H1 (cell line): Measurements from ENCODE around the gene CALML5. TPM values are rescaled to one million over a fixed set of nuclear protein-coding genes. Genes with fewer than 3 reads are reported as not detected.

Experiments used
- CTCF ChIA-PET: fragments of 300-600 bp; sonication (Branson Sonifier 250); formaldehyde crosslinking; loops from one replicate; lab custom pipeline; 2021; ENCODE audit not compliant: partially characterized antibody; lab: Charles Lee
- POLR2A ChIA-PET: fragments of 300-600 bp; sonication (Branson Sonifier 250); formaldehyde crosslinking; loops from one replicate; lab custom pipeline; 2021; ENCODE audit warnings: inconsistent platforms; ENCODE audit not compliant: partially characterized antibody; lab: Charles Lee
- DNase-seq, 2 experiments: peaks; one replicate each; pipeline versions ENCODE4 v3.0.0 to v3.0.0-alpha.2; 2010 to 2022; ENCODE audit warnings: low spot score in 2 of 2, low read depth in 1 of 2, mixed read lengths in 1 of 2
- FAIRE-seq: peaks from 2 replicates; lab custom pipeline; 2011; peaks lifted over from hg19 to GRCh38; lab: Jason Lieb, UNC
- H2AFZ ChIP-seq: 2 replicates; pipeline ENCODE4 v1.8.1; 2012; ENCODE audit warnings: low read length, inconsistent platforms
- H2AK5ac ChIP-seq: 2 replicates; pipeline ENCODE4 v1.6.1; 2013; ENCODE audit warnings: low read depth, low read length
- H2BK120ac ChIP-seq: replicated peaks from 2 replicates; pipeline ENCODE3; 2013; ENCODE audit warnings: low read depth, low read length, inconsistent platforms
- H2BK12ac ChIP-seq: 2 replicates; pipeline ENCODE4 v1.6.1; 2013; ENCODE audit warnings: low read depth, low read length
- H2BK15ac ChIP-seq: 2 replicates; pipeline ENCODE4 v1.6.1; 2013; ENCODE audit warnings: low read length
- H2BK20ac ChIP-seq: 2 replicates; pipeline ENCODE4 v1.6.1; 2013; ENCODE audit warnings: low read length
- H2BK5ac ChIP-seq: 2 replicates; pipeline ENCODE4 v1.6.1; 2013; ENCODE audit warnings: low read depth, low read length
- H3K14ac ChIP-seq: 2 replicates; pipeline ENCODE4 v1.6.1; 2013; ENCODE audit warnings: inconsistent platforms; ENCODE audit not compliant: insufficient read length
- H3K18ac ChIP-seq: 2 replicates; pipeline ENCODE4 v1.6.1; 2013; ENCODE audit warnings: low read length; ENCODE audit errors: extremely low read depth
- H3K23ac ChIP-seq: 2 replicates; pipeline ENCODE4 v1.6.1; 2013; ENCODE audit warnings: inconsistent platforms; ENCODE audit not compliant: insufficient read length
- H3K23me2 ChIP-seq: 2 replicates; pipeline ENCODE4 v1.6.1; 2013; ENCODE audit warnings: low read depth, low read length
- H3K27ac ChIP-seq: 2 replicates; pipeline ENCODE4 v1.6.1; 2011; ENCODE audit warnings: low read depth, low read length, inconsistent platforms
- H3K27me3 ChIP-seq, 4 experiments: replicated peaks in 1 of 4; 1 replicate in 1 of 4; 2 replicates in 3 of 4; pipeline versions ENCODE4 v1.6.1 to v1.8.1; 2011 to 2013; ENCODE audit warnings: low read length in 3 of 4, mild to moderate bottlenecking in 3 of 4, inconsistent platforms in 2 of 4, mixed read lengths in 2 of 4, moderate library complexity in 1 of 4; ENCODE audit not compliant: control insufficient read depth in 3 of 4, insufficient read depth in 3 of 4; ENCODE audit errors: extremely low read depth in 1 of 4
- H3K36me3 ChIP-seq, 4 experiments: 2 replicates each; pipeline versions ENCODE4 v1.6.1 to v1.8.1; 2011 to 2013; ENCODE audit warnings: mild to moderate bottlenecking in 4 of 4, low read length in 3 of 4, moderate library complexity in 2 of 4, control low read depth in 1 of 4, inconsistent platforms in 1 of 4; ENCODE audit not compliant: insufficient read depth in 4 of 4, control insufficient read depth in 2 of 4
- H3K4ac ChIP-seq: replicated peaks from 2 replicates; pipeline ENCODE3; 2013; ENCODE audit warnings: low read length, low read depth, mixed read lengths, inconsistent platforms; ENCODE audit not compliant: insufficient read length
- H3K4me1 ChIP-seq, 4 experiments: replicated peaks in 1 of 4; 1 replicate in 1 of 4; 2 replicates in 3 of 4; pipeline versions ENCODE4 v1.6.1 to v1.8.1; 2011 to 2013; ENCODE audit warnings: low read length in 3 of 4, inconsistent platforms in 2 of 4, mixed read lengths in 1 of 4; ENCODE audit not compliant: insufficient read depth in 4 of 4, control insufficient read depth in 3 of 4
- H3K4me2 ChIP-seq, 2 experiments: 2 replicates each; pipeline versions ENCODE4 v1.6.1 to v1.8.1; 2011 to 2013; ENCODE audit warnings: low read depth in 2 of 2, low read length in 2 of 2, control low read depth in 1 of 2, inconsistent platforms in 1 of 2, mild to moderate bottlenecking in 1 of 2; ENCODE audit not compliant: insufficient read depth in 1 of 2
- H3K4me3 ChIP-seq, 4 experiments: fragments of 200-600, 300-600 bp in 1 of 4; sonication (generic), shearing (Covaris generic), sonication (Bioruptor Twin) in 1 of 4; 2 replicates each; pipeline versions ENCODE4 v1.5.1 to v1.8.1; 2011 to 2016; ENCODE audit warnings: low read length in 4 of 4, low read depth in 3 of 4, control low read depth in 2 of 4, inconsistent platforms in 2 of 4, mild to moderate bottlenecking in 2 of 4, mixed read lengths in 1 of 4, moderate library complexity in 1 of 4; ENCODE audit not compliant: insufficient read depth in 2 of 4; ENCODE audit errors: extremely low read depth in 1 of 4
- H3K56ac ChIP-seq: replicated peaks from 2 replicates; pipeline ENCODE3; 2013; ENCODE audit warnings: low read depth, mild to moderate bottlenecking, mixed read lengths, low read length, inconsistent platforms; ENCODE audit not compliant: insufficient read length
- H3K79me1 ChIP-seq: 2 replicates; pipeline ENCODE4 v1.6.1; 2013; ENCODE audit warnings: low read depth, low read length, control low read depth
- H3K79me2 ChIP-seq, 2 experiments: 2 replicates each; pipeline versions ENCODE4 v1.6.1 to v1.8.1; 2012 to 2013; ENCODE audit warnings: low read length in 2 of 2, mild to moderate bottlenecking in 2 of 2, inconsistent platforms in 1 of 2; ENCODE audit not compliant: insufficient read depth in 2 of 2, control insufficient read depth in 1 of 2
- H3K9ac ChIP-seq, 4 experiments: replicated peaks in 1 of 4; 1 replicate in 1 of 4; 2 replicates in 3 of 4; pipeline versions ENCODE4 v1.6.1 to v1.8.1; 2011 to 2013; ENCODE audit warnings: low read depth in 3 of 4, low read length in 3 of 4, control low read depth in 2 of 4, mild to moderate bottlenecking in 2 of 4, moderate library complexity in 2 of 4, inconsistent platforms in 1 of 4; ENCODE audit errors: extremely low read depth in 1 of 4
- H3K9me3 ChIP-seq, 2 experiments: 2 replicates each; pipeline versions ENCODE4 v1.6.1 to v1.8.1; 2012 to 2013; ENCODE audit warnings: mild to moderate bottlenecking in 2 of 2, moderate library complexity in 2 of 2, control low read depth in 1 of 2, inconsistent platforms in 1 of 2, low read depth in 1 of 2, low read length in 1 of 2, mixed read lengths in 1 of 2; ENCODE audit not compliant: insufficient read depth in 2 of 2
- H4K20me1 ChIP-seq, 2 experiments: replicated peaks in 1 of 2; 2 replicates each; pipeline versions ENCODE3 to v1.8.1; 2011 to 2013; ENCODE audit warnings: inconsistent platforms in 2 of 2, low read length in 2 of 2, mild to moderate bottlenecking in 1 of 2; ENCODE audit not compliant: insufficient read depth in 2 of 2, control insufficient read depth in 1 of 2
- H4K5ac ChIP-seq: 2 replicates; pipeline ENCODE4 v1.6.1; 2013; ENCODE audit warnings: low read length, low read depth, mixed read lengths, inconsistent platforms; ENCODE audit not compliant: insufficient read length
- H4K8ac ChIP-seq: 2 replicates; pipeline ENCODE4 v1.8.0; 2013; ENCODE audit warnings: mild to moderate bottlenecking, moderate library complexity, low read length, inconsistent platforms; ENCODE audit not compliant: insufficient read depth; ENCODE audit errors: extremely low read depth
- H4K91ac ChIP-seq: replicated peaks from 2 replicates; pipeline ENCODE3; 2013; ENCODE audit warnings: low read length, mixed read lengths, inconsistent platforms; ENCODE audit not compliant: insufficient read length
- CREB1 ChIP-seq: IDR thresholded peaks from 2 replicates; pipeline ENCODE4 v1.6.1; 2012; ENCODE audit warnings: inconsistent platforms
- E2F6 ChIP-seq: IDR thresholded peaks from 2 replicates; pipeline ENCODE4 v1.6.1; 2012; ENCODE audit warnings: inconsistent platforms
- HDAC6 ChIP-seq: IDR thresholded peaks from one replicate; pipeline ENCODE4 v1.7.1; 2012; ENCODE audit warnings: low read depth, mild to moderate bottlenecking, inconsistent platforms, low read length, moderate library complexity
- JUN ChIP-seq: IDR thresholded peaks from 2 replicates; pipeline ENCODE4 v1.6.1; 2011; ENCODE audit warnings: low read depth, mild to moderate bottlenecking, improper control_type of control experiment, low read length
- TCF12 ChIP-seq: IDR thresholded peaks from 2 replicates; pipeline ENCODE4 v1.6.1; 2011; ENCODE audit warnings: low read depth, mild to moderate bottlenecking, low read length
- WGBS, 2 experiments: shearing (Covaris generic) in 1 of 2; methylation state at CpG; one replicate each; pipeline versions ENCODE4 v1.1.6 to v1.1.7; 2013 to 2015; ENCODE audit warnings: low lambda C conversion rate in 2 of 2, mixed read lengths in 2 of 2, inconsistent platforms in 1 of 2, low coverage in 1 of 2, missing lambda C conversion rate in 1 of 2; ENCODE audit not compliant: insufficient replicate concordance in 2 of 2, insufficient coverage in 1 of 2, insufficient read length in 1 of 2; ENCODE audit errors: extremely low coverage in 1 of 2, missing lambda C conversion rate in 1 of 2; 5-methylcytosine and 5-hydroxymethylcytosine counted together
- polyA plus RNA-seq, 7 experiments: library from polyadenylated mRNA; depleted of rRNA in 3 of 7; stranded (reverse) in 5 of 7; unstranded in 2 of 7; fragments of >200 nt in 5 of 7; fragments of 200-250 nt in 2 of 7; gene quantifications; 1 replicate in 5 of 7; 2 replicates in 1 of 7; 4 replicates in 1 of 7; pipeline versions ENCODE4 v1.2.1 to v1.2.3, GENCODE V29; 2011 to 2013; ENCODE audit warnings: missing spikeins in 2 of 7, mixed read lengths in 2 of 7
- total RNA-seq: library from RNA; stranded (reverse); fragmentation: NEBNext Ultra II Directional; extraction: Animal tissue kit (Norgen Biotek cat#: 25700); gene quantifications from 2 replicates; pipeline ENCODE4 v1.2.1, GENCODE V29; 2021

Gene CALML5
- total and polyA plus RNA-seq, 2 of the 8 experiments (the other 6 are each of a cell fraction or from before 2014, with no cell fraction given) = not detected

GRCh38 chr10:5493691-5494090 is 5.7 kb downstream of the CALML5 start:
- no peak overlapping the region for H3K4ac ChIP-seq
- peaks cover 6 to 7% of the 10 kb centered on the region in 2 experiments; a peak in 2 of 4 replicates for H3K9me3 ChIP-seq
- H3K27ac ChIP-seq = no peak overlapping the region
- no peak overlapping the region for H3K18ac ChIP-seq
- H2AFZ ChIP-seq = no peak overlapping the region
- H3K27me3 ChIP-seq = no peaks in the 10 kb centered on the region
- no peak overlapping the region for H2BK120ac ChIP-seq
- no peak overlapping the region for H2BK12ac ChIP-seq
- H3K23me2 ChIP-seq = peaks cover 12% of the 10 kb centered on the region; the same call in 1 of the 2 replicates
- TF ChIP-seq E2F6 = no peak
- no peak for TF ChIP-seq TCF12
- no peak for TF ChIP-seq JUN
- no peak for TF ChIP-seq CREB1
- TF ChIP-seq HDAC6 = no peak
- TF ChIP-seq, all 59 proteins: peak for 0
- Histone ChIP-seq H3K4me3 (no peak overlapping the region), H3K56ac (no peak overlapping the region), H3K36me3 (no peaks in the 10 kb centered on the region), H2BK20ac (no peak overlapping the region; the same call in 1 of the 2 replicates), H3K79me1 (no peaks in the 10 kb centered on the region), H3K14ac (no peak overlapping the region), H2BK5ac (no peak overlapping the region), H3K9ac (no peak overlapping the region), H4K20me1 (peaks cover 0 to 3% of the 10 kb centered on the region in 2 experiments), H2AK5ac (0 out of 2 replicates have a peak overlapping the region, but pooled peaks have one; percentile 48), H4K5ac (no peak overlapping the region), H3K4me2 (no peak overlapping the region), H3K23ac (no peak overlapping the region), H3K4me1 (peaks cover 0 to 9% (median 0%) of the 10 kb centered on the region in 4 experiments; a peak in 2 of 7 replicates), H2BK15ac (no peak overlapping the region), H4K8ac (no peak overlapping the region), H4K91ac (peak overlapping the region; percentile 14), H3K79me2 (no peaks in the 10 kb centered on the region)
- CTCF ChIA-PET = interaction anchor here (0.6 to 1.6 kb wide), 4 partner anchors 9 to 59 kb away, joined by 3 to 6 read pairs (median 4); no protein-coding TSS in a partner anchor
- no peak for FAIRE-seq
- POLR2A ChIA-PET = interaction anchor here (0.9 kb wide), 2 partner anchors 31 to 47 kb away, joined by 3 read pairs; no protein-coding TSS in a partner anchor
- no peak for DNase-seq
- WGBS, 2 experiments = 80% methylated on average over 3 of the region's 3 CpGs; no CpG with 5 or more reads in 1 of the 2 experiments
